HL-60 (cell line): ENCODE measurements around the gene ANXA11.

Source experiments
- DNase-seq, 2 experiments: peaks; one replicate each; pipeline ENCODE4 v3.0.0-alpha.2; 2010 to 2020; ENCODE audit warnings: low read depth in 1 of 2, low spot score in 1 of 2
- H3K27ac ChIP-seq: fragments of 250-450 bp; sonication (Bioruptor Pico); replicated peaks from 2 replicates; pipeline ENCODE4 v1.5.1; 2020; ENCODE audit warnings: mild to moderate bottlenecking, moderate library complexity
- H3K27me3 ChIP-seq: fragments of 250-450 bp; sonication (Bioruptor Pico); 2 replicates; pipeline ENCODE4 v1.5.1; 2021; ENCODE audit warnings: mild to moderate bottlenecking, moderate library complexity; ENCODE audit not compliant: insufficient read depth, poor library complexity, severe bottlenecking
- H3K4me3 ChIP-seq: replicated peaks from 2 replicates; pipeline ENCODE4 v1.5.1; 2011; ENCODE audit warnings: mild to moderate bottlenecking, control low read depth, low read length; ENCODE audit not compliant: insufficient read depth
- GABPA ChIP-seq: IDR thresholded peaks from 2 replicates; pipeline ENCODE4 v1.6.1; 2012; ENCODE audit warnings: low read depth
- POLR2AphosphoS5 ChIP-seq: IDR thresholded peaks from 2 replicates; pipeline ENCODE4 v1.6.1; 2012; ENCODE audit warnings: low read depth
- SPI1 ChIP-seq: IDR thresholded peaks from 2 replicates; pipeline ENCODE4 v1.6.1; 2012; ENCODE audit warnings: low read depth, mild to moderate bottlenecking, borderline replicate concordance
- TF ChIP-seq, protein P1 (sequence below): IDR thresholded peaks from 2 replicates; pipeline ENCODE4 v1.6.1; 2012; ENCODE audit warnings: low read depth; ENCODE audit not compliant: insufficient replicate concordance
- TF ChIP-seq, protein P2 (sequence below): IDR thresholded peaks from one replicate; pipeline ENCODE4 v1.5.1; 2011; ENCODE audit warnings: low read length, control low read depth, inconsistent platforms; ENCODE audit not compliant: insufficient read depth

Gene ANXA11

DNA sequence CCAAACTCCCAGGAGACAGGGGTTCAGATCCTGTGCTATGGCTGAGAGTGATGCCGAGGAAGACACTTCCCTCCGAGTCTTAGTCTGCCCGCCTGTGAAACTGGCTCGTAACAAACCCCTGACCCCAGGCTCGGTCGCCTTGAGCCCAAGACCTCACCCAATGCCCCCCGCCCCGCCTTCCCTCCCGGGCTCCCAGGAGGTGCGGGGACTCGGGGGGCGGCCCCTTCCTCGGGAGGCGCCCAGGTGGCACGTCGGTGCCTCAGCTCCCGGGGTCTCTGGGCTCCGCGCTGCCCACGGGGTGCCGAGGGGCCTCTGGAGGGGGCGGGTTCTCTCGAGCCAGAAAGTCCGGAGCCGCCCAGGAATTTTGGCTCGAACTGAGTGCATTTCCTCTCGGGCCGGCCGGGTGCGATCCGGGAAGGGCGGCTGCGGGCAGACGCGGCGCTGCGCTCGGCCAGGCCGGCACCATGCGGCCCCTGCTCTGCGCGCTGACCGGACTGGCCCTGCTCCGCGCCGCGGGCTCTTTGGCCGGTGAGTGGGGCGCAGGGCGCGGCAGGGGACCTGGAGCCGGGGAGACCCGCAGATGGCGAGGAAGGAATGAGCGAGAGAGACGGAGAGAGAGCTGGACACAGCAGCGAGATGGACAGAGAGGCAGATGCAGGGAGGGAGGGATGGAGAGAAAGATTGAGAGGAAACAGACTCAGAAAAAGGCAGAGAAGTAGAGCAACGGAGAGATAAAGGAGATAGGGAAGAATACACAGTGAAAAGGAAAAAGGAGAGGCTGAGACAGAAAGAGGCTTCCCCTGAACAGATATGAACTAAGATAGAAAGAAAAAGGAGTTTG is 72.8 kb downstream of the ANXA11 start, which contains the start of gene PLAC9:
TSS of gene PLAC9 (plus strand) at position 432 of the 841 bp plus-strand sequence. CDS start at position 465, 33 bp downstream.
- no peak within 1 kb of the TSS for H3K27ac ChIP-seq
- TF ChIP-seq, protein P1, sequence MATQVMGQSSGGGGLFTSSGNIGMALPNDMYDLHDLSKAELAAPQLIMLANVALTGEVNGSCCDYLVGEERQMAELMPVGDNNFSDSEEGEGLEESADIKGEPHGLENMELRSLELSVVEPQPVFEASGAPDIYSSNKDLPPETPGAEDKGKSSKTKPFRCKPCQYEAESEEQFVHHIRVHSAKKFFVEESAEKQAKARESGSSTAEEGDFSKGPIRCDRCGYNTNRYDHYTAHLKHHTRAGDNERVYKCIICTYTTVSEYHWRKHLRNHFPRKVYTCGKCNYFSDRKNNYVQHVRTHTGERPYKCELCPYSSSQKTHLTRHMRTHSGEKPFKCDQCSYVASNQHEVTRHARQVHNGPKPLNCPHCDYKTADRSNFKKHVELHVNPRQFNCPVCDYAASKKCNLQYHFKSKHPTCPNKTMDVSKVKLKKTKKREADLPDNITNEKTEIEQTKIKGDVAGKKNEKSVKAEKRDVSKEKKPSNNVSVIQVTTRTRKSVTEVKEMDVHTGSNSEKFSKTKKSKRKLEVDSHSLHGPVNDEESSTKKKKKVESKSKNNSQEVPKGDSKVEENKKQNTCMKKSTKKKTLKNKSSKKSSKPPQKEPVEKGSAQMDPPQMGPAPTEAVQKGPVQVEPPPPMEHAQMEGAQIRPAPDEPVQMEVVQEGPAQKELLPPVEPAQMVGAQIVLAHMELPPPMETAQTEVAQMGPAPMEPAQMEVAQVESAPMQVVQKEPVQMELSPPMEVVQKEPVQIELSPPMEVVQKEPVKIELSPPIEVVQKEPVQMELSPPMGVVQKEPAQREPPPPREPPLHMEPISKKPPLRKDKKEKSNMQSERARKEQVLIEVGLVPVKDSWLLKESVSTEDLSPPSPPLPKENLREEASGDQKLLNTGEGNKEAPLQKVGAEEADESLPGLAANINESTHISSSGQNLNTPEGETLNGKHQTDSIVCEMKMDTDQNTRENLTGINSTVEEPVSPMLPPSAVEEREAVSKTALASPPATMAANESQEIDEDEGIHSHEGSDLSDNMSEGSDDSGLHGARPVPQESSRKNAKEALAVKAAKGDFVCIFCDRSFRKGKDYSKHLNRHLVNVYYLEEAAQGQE, result no peak
- no peak for TF ChIP-seq POLR2AphosphoS5
- TF ChIP-seq GABPA, result no peak
- TF ChIP-seq, protein P2, sequence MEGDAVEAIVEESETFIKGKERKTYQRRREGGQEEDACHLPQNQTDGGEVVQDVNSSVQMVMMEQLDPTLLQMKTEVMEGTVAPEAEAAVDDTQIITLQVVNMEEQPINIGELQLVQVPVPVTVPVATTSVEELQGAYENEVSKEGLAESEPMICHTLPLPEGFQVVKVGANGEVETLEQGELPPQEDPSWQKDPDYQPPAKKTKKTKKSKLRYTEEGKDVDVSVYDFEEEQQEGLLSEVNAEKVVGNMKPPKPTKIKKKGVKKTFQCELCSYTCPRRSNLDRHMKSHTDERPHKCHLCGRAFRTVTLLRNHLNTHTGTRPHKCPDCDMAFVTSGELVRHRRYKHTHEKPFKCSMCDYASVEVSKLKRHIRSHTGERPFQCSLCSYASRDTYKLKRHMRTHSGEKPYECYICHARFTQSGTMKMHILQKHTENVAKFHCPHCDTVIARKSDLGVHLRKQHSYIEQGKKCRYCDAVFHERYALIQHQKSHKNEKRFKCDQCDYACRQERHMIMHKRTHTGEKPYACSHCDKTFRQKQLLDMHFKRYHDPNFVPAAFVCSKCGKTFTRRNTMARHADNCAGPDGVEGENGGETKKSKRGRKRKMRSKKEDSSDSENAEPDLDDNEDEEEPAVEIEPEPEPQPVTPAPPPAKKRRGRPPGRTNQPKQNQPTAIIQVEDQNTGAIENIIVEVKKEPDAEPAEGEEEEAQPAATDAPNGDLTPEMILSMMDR, result no peak
- TF ChIP-seq SPI1, result no peak
- DNase-seq, result no peak

DNA sequence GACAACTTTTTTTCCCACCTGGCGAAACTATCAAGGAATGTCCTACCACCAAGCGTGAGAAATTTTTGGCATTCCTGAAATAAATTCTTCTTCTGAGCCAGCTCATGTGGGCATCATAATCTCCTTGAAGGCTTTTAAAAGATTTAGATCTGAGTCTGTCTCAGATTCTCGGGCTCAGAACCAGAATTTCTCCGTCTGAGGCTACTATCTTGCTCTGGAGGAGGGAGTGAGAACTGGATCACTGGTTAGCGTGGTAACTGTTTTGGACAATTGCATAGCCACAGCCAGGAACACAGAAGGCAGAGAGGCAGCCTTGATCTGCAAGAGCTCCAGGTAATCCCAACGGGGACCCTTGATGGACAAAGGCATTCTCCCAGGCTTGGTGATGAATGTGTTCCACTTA is 73.8 kb downstream of the ANXA11 start:
- Histone ChIP-seq H3K27ac (no peak overlapping the region), H3K4me3 (no peak overlapping the region), H3K27me3 (peaks cover 10% of the 10 kb centered on the region)
- DNase-seq, result no peak
- TF ChIP-seq POLR2AphosphoS5 (no peak), GABPA (no peak), SPI1 (no peak)
- TF ChIP-seq, protein P1, result no peak
- TF ChIP-seq, protein P2, result no peak

More for the DNA sequence above, 72.8 kb downstream of the ANXA11 start, which contains the start of gene PLAC9:
- Histone ChIP-seq H3K4me3 (no peak within 1 kb of the TSS), H3K27me3 (peaks cover 10% of the 10 kb centered on the region)

DNA sequence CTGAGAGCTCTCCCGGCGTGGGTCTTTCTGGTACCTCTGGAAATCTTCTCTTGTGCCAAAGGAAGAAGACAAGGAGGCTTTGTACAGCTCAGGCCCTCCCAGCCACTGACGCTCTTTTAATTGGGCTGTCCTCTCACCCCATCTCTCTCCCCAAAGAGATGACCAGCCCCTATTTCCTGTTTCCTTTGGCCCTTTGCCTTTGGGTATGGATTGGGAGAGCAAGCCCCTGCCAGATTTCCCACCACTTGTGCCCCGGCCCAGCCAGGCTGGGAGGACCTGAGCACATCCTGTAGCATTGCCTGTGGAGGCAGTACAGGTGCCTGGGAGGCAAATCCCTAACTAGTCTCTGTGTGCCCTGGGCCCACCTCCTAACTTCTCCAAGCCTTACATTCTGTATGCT is 78.5 kb downstream of the ANXA11 start:
- TF ChIP-seq, protein P1, result no peak
- TF ChIP-seq GABPA, result no peak
- no peak for TF ChIP-seq POLR2AphosphoS5
- TF ChIP-seq, protein P2, result no peak
- no peak for TF ChIP-seq SPI1
- no peak for DNase-seq
- Histone ChIP-seq H3K27ac (no peak overlapping the region), H3K27me3 (peaks cover 4% of the 10 kb centered on the region), H3K4me3 (no peak overlapping the region)
